CD4-positive, alpha-beta T cell (primary cell): ENCODE data around the gene CCDC154. TPM values are rescaled to one million over a fixed set of nuclear protein-coding genes. Genes with fewer than 3 reads are reported as not detected.

Source experiments
- ATAC-seq: fragments of 200-7000 bp; cut with Tn5 transposase; one replicate; pipeline ENCODE4 v1.10.0; 2022; ENCODE audit warnings: mild to moderate bottlenecking; ENCODE audit not compliant: poor library complexity
- CTCF ChIA-PET: fragments of 350-600 bp; sonication (Branson Sonifier 250); formaldehyde crosslinking; loops from one replicate; lab custom pipeline; 2021; ENCODE audit warnings: antibody characterized with exemption, inconsistent platforms; lab: Charles Lee
- POLR2A ChIA-PET: fragments of 350-600 bp; sonication (Branson Sonifier 250); formaldehyde crosslinking; loops from one replicate; lab custom pipeline; 2021; ENCODE audit warnings: antibody characterized with exemption, inconsistent platforms; lab: Charles Lee
- DNase-seq, 14 experiments: peaks; one replicate each; pipeline ENCODE4 v3.0.0-alpha.2; 2013 to 2020; ENCODE audit warnings: mixed read lengths in 2 of 14
- H3K27ac ChIP-seq, 2 donors: one replicate each; pipeline versions ENCODE4 v1.5.1 to v1.7.0; 2013; ENCODE audit warnings: low read length in 2 of 2, low read depth in 1 of 2, mild to moderate bottlenecking in 1 of 2
- H3K27me3 ChIP-seq, 2 experiments: 1 replicate in 1 of 2; 2 replicates in 1 of 2; pipeline versions ENCODE4 v1.6.1 to v1.7.0; 2013; ENCODE audit warnings: low read length in 2 of 2, control low read depth in 1 of 2, mild to moderate bottlenecking in 1 of 2, moderate library complexity in 1 of 2; ENCODE audit not compliant: insufficient read depth in 2 of 2, control insufficient read depth in 1 of 2
- H3K36me3 ChIP-seq: one replicate; pipeline ENCODE4 v1.6.1; 2013; ENCODE audit warnings: low read length, control low read depth; ENCODE audit not compliant: insufficient read depth
- H3K4me1 ChIP-seq: one replicate; pipeline ENCODE4 v1.6.1; 2013; ENCODE audit warnings: low read length, control low read depth; ENCODE audit not compliant: insufficient read depth
- H3K4me3 ChIP-seq: one replicate; pipeline ENCODE4 v1.5.1; 2013; ENCODE audit warnings: mild to moderate bottlenecking, low read length, moderate library complexity
- H3K9me3 ChIP-seq, 2 experiments: 1 replicate in 1 of 2; 2 replicates in 1 of 2; pipeline versions ENCODE4 v1.6.1 to v1.7.0; 2013; ENCODE audit warnings: low read length in 2 of 2, mild to moderate bottlenecking in 2 of 2, control low read depth in 1 of 2, moderate library complexity in 1 of 2; ENCODE audit not compliant: control insufficient read depth in 1 of 2, insufficient read depth in 1 of 2
- H3K27ac Mint-ChIP-seq: one replicate; pipeline ENCODE4 v1.8.0; 2020; ENCODE audit warnings: mixed read lengths
- H3K27me3 Mint-ChIP-seq: one replicate; pipeline ENCODE4 v1.8.0; 2021; ENCODE audit warnings: mixed read lengths
- H3K36me3 Mint-ChIP-seq: one replicate; pipeline ENCODE4 v1.8.0; 2021; ENCODE audit warnings: low read depth, mixed read lengths
- H3K4me1 Mint-ChIP-seq: one replicate; pipeline ENCODE4 v1.8.0; 2021; ENCODE audit warnings: low read depth, mixed read lengths
- H3K4me3 Mint-ChIP-seq: one replicate; pipeline ENCODE4 v1.8.0; 2020; ENCODE audit warnings: mild to moderate bottlenecking, mixed read lengths
- H3K9me3 Mint-ChIP-seq: one replicate; pipeline ENCODE4 v1.8.0; 2020; ENCODE audit warnings: mixed read lengths
- intact Hi-C, 2 experiments: fragments of 100-400 bp; cut with DNase I in 1 of 2; cut with micrococcal nuclease in 1 of 2; formaldehyde crosslinking; loops; one replicate each; pipeline versions ENCODE4 v1.15.1 to v1.9.0; 2023 to 2025; cut with DNase I, micrococcal nuclease
- total RNA-seq, 174 experiments: library from RNA in 2 of 174; stranded (reverse) in 2 of 174; gene quantifications; one replicate each; pipeline ENCODE4 v1.2.3 and lab custom pipeline; 2021 to 2026
- TF ChIP-seq, protein P1 (sequence below): fragments of 200-600 bp; IDR thresholded peaks from one replicate; pipeline ENCODE4 v1.8.0; 2022; ENCODE audit warnings: antibody characterized with exemption, mild to moderate bottlenecking

The CCDC154 gene
- total RNA-seq, 2 experiments from 2014 or later = 2.9 to 3.0 TPM

- intact Hi-C loops = no loop called here
- DNase-seq (no peak), ATAC-seq (no peak)
- no peaks in the 10 kb centered on the region for H3K27me3 ChIP-seq
- POLR2A ChIA-PET = no interaction called here
- no peak overlapping the region for H3K4me3 ChIP-seq
- peaks cover 9% of the 10 kb centered on the region for H3K36me3 ChIP-seq
- H3K27me3 Mint-ChIP-seq = no peaks in the 10 kb centered on the region
- H3K4me3 Mint-ChIP-seq = no peak overlapping the region
- no peak overlapping the region for H3K27ac Mint-ChIP-seq
- no peak overlapping the region for H3K27ac ChIP-seq
- peaks cover 23% of the 10 kb centered on the region for H3K4me1 ChIP-seq
- TF ChIP-seq, protein P1, sequence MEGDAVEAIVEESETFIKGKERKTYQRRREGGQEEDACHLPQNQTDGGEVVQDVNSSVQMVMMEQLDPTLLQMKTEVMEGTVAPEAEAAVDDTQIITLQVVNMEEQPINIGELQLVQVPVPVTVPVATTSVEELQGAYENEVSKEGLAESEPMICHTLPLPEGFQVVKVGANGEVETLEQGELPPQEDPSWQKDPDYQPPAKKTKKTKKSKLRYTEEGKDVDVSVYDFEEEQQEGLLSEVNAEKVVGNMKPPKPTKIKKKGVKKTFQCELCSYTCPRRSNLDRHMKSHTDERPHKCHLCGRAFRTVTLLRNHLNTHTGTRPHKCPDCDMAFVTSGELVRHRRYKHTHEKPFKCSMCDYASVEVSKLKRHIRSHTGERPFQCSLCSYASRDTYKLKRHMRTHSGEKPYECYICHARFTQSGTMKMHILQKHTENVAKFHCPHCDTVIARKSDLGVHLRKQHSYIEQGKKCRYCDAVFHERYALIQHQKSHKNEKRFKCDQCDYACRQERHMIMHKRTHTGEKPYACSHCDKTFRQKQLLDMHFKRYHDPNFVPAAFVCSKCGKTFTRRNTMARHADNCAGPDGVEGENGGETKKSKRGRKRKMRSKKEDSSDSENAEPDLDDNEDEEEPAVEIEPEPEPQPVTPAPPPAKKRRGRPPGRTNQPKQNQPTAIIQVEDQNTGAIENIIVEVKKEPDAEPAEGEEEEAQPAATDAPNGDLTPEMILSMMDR = no peak
- H3K9me3 Mint-ChIP-seq = no peaks in the 10 kb centered on the region
- CTCF ChIA-PET = no interaction called here
- H3K36me3 Mint-ChIP-seq = peaks cover 4% of the 10 kb centered on the region
- peaks cover 34% of the 10 kb centered on the region for H3K4me1 Mint-ChIP-seq
- no peaks in the 10 kb centered on the region for H3K9me3 ChIP-seq
Measured at GRCh38 chr16:1468426-1468810, 24.1 kb upstream of the CCDC154 start.

DNA sequence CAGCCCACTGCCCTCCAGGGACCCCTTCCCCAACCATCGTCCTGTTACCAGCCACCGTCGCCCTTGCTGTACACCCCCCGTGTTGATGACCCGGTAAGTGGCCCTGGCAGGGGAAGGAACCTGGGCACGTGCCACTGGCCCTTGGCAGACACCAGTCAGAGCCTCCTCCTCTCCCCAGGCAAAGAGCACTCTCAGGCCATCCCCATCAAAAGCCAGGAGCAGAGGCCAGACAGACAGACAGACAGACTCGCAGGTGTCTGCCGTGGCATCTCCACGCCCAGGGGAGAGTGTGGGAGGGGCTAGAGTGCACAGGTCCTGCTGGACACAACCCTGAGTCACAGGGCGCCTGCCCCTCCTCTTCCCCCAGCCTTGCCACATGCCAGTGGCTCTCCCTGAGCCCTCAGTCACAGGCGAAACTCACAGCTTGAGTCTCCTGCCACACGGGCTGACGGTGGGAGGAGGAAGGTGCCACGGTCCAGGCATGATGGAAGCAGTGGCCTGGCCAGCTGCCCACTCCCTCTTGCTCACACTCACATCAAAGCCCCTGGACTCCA is 22.7 kb upstream of the CCDC154 start:
- H3K27me3 Mint-ChIP-seq = no peaks in the 10 kb centered on the region
- H3K9me3 Mint-ChIP-seq = no peaks in the 10 kb centered on the region
- no peak overlapping the region for H3K4me3 ChIP-seq
- intact Hi-C loops = no loop called here
- DNase-seq (no peak), ATAC-seq (no peak)
- ChIA-PET CTCF (interaction anchor here (0.7 kb wide), 1 partner anchor 674 kb away, joined by 5 read pairs; no protein-coding TSS in a partner anchor), POLR2A (no interaction called here)
- no peaks in the 10 kb centered on the region for H3K9me3 ChIP-seq
- H3K4me3 Mint-ChIP-seq = no peak overlapping the region
- H3K27me3 ChIP-seq = no peaks in the 10 kb centered on the region
- peaks cover 9% of the 10 kb centered on the region for H3K36me3 Mint-ChIP-seq
- TF ChIP-seq, protein P1 = no peak
- H3K27ac Mint-ChIP-seq = no peak overlapping the region
- H3K4me1 ChIP-seq = peaks cover 17% of the 10 kb centered on the region
- H3K27ac ChIP-seq = no peak overlapping the region
- H3K4me1 Mint-ChIP-seq = peaks cover 25% of the 10 kb centered on the region
- peaks cover 9% of the 10 kb centered on the region for H3K36me3 ChIP-seq

DNA sequence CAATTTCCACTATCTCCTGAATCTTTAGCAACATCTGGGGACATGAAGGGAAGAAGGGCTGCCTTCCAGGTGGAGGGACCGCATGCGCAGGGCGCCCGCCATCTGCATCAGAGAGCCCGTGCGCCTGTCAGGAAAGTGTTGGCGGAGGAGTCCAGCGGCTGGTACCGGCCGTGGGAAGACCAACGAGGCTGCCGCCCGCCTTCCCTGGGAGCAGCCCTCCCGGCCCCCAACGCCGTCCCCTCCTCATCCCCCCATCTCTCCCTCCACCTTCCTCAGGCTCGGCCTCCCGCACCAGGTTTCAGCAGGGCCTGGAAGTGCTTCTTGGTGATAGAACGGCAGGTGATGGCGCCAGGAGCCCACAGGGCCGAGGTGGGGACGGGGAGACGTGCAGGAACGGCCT is 21.7 kb upstream of the CCDC154 start:
- Mint-ChIP-seq H3K36me3 (peaks cover 13% of the 10 kb centered on the region), H3K27me3 (no peaks in the 10 kb centered on the region), H3K27ac (no peak overlapping the region), H3K4me1 (peaks cover 15% of the 10 kb centered on the region), H3K9me3 (no peaks in the 10 kb centered on the region), H3K4me3 (no peak overlapping the region)
- POLR2A ChIA-PET = no interaction called here
- TF ChIP-seq, protein P1 = no peak
- Histone ChIP-seq H3K36me3 (peaks cover 15% of the 10 kb centered on the region), H3K27ac (no peak overlapping the region), H3K4me1 (peaks cover 8% of the 10 kb centered on the region), H3K27me3 (no peaks in the 10 kb centered on the region), H3K9me3 (no peaks in the 10 kb centered on the region), H3K4me3 (no peak overlapping the region)
- CTCF ChIA-PET = interaction anchor here (0.7 kb wide), 1 partner anchor 675 kb away, joined by 5 read pairs; no protein-coding TSS in a partner anchor
- ATAC-seq (no peak), DNase-seq (no peak)
- intact Hi-C loops = no loop called here
